ENCODE results near the gene NBAS.
A peak's percentile ranks its signal among the peaks of the same experiment; 100 is the strongest.

The NBAS gene

GRCh38 chr2:15367715-15368114, 193.4 kb downstream of the NBAS start:
- no peak for ATAC-seq (ENCODE audit: low read depth)

GRCh38 chr2:15367205-15367604, 193.9 kb downstream of the NBAS start:
- Histone ChIP-seq H3K36me3 (ENCODE audit: low read depth) (peaks cover 17% of the 10 kb centered on the region), H3K4me3 (ENCODE audit: severe bottlenecking) (no peak overlapping the region), H3K9me3 (ENCODE audit: severe bottlenecking) (no peaks in the 10 kb centered on the region), H3K27ac (ENCODE audit: poor library complexity, severe bottlenecking) (no peak overlapping the region), H3K27me3 (ENCODE audit: insufficient read depth, poor library complexity, severe bottlenecking) (no peaks in the 10 kb centered on the region), H3K4me1 (ENCODE audit: insufficient read depth, poor library complexity, severe bottlenecking) (peaks cover 14% of the 10 kb centered on the region)
- no peak for ATAC-seq (ENCODE audit: low read depth)
- TF ChIP-seq CTCF (IDR thresholded peaks at IDR 0.05; ENCODE audit: poor library complexity, severe bottlenecking), result no peak
- DNase-seq (ENCODE audit: low spot score), result no peak

More at GRCh38 chr2:15367715-15368114, 193.4 kb downstream of the NBAS start:
- Histone ChIP-seq H3K27me3 (ENCODE audit: insufficient read depth, poor library complexity, severe bottlenecking) (no peaks in the 10 kb centered on the region), H3K9me3 (ENCODE audit: severe bottlenecking) (no peaks in the 10 kb centered on the region), H3K4me1 (ENCODE audit: insufficient read depth, poor library complexity, severe bottlenecking) (peaks cover 11% of the 10 kb centered on the region), H3K4me3 (ENCODE audit: severe bottlenecking) (no peak overlapping the region), H3K36me3 (ENCODE audit: low read depth) (peaks cover 13% of the 10 kb centered on the region; the same call in 1 of the 2 replicates), H3K27ac (ENCODE audit: poor library complexity, severe bottlenecking) (no peak overlapping the region)
- no peak for DNase-seq (ENCODE audit: low spot score)
- no peak for TF ChIP-seq CTCF (IDR thresholded peaks at IDR 0.05; ENCODE audit: poor library complexity, severe bottlenecking)

GRCh38 chr2:15365411-15365810, 195.7 kb downstream of the NBAS start:
- H3K4me3 ChIP-seq (ENCODE audit: severe bottlenecking), result no peak overlapping the region
- peaks cover 17% of the 10 kb centered on the region for H3K36me3 ChIP-seq (ENCODE audit: low read depth)
- DNase-seq (ENCODE audit: low spot score), result no peak
- peaks cover 22% of the 10 kb centered on the region for H3K4me1 ChIP-seq (ENCODE audit: insufficient read depth, poor library complexity, severe bottlenecking)
- no peak for ATAC-seq (ENCODE audit: low read depth)
- H3K27ac ChIP-seq (ENCODE audit: poor library complexity, severe bottlenecking), result no peak overlapping the region
- no peak for TF ChIP-seq CTCF (IDR thresholded peaks at IDR 0.05; ENCODE audit: poor library complexity, severe bottlenecking)
- H3K27me3 ChIP-seq (ENCODE audit: insufficient read depth, poor library complexity, severe bottlenecking), result no peaks in the 10 kb centered on the region
- H3K9me3 ChIP-seq (ENCODE audit: severe bottlenecking), result no peaks in the 10 kb centered on the region

- Histone ChIP-seq H3K4me1 (ENCODE audit: insufficient read depth, poor library complexity, severe bottlenecking) (peaks cover 29% of the 10 kb centered on the region), H3K36me3 (ENCODE audit: low read depth) (peaks cover 17% of the 10 kb centered on the region), H3K4me3 (ENCODE audit: severe bottlenecking) (no peak overlapping the region), H3K27me3 (ENCODE audit: insufficient read depth, poor library complexity, severe bottlenecking) (no peaks in the 10 kb centered on the region), H3K27ac (ENCODE audit: poor library complexity, severe bottlenecking) (peak overlapping the region; percentile 98), H3K9me3 (ENCODE audit: severe bottlenecking) (no peaks in the 10 kb centered on the region)
- DNase-seq (ENCODE audit: low spot score), result no peak
- no peak for ATAC-seq (ENCODE audit: low read depth)
- TF ChIP-seq CTCF (IDR thresholded peaks at IDR 0.05; ENCODE audit: poor library complexity, severe bottlenecking), result no peak
Measured at GRCh38 chr2:15364561-15364960, 196.6 kb downstream of the NBAS start.

- H3K27ac ChIP-seq (ENCODE audit: poor library complexity, severe bottlenecking), result peak overlapping the region; percentile 98
- H3K4me1 ChIP-seq (ENCODE audit: insufficient read depth, poor library complexity, severe bottlenecking), result peaks cover 36% of the 10 kb centered on the region
- no peaks in the 10 kb centered on the region for H3K27me3 ChIP-seq (ENCODE audit: insufficient read depth, poor library complexity, severe bottlenecking)
- no peak for TF ChIP-seq CTCF (IDR thresholded peaks at IDR 0.05; ENCODE audit: poor library complexity, severe bottlenecking)
- no peak overlapping the region for H3K4me3 ChIP-seq (ENCODE audit: severe bottlenecking)
- ATAC-seq (ENCODE audit: low read depth) (no peak), DNase-seq (ENCODE audit: low spot score) (no peak)
- no peaks in the 10 kb centered on the region for H3K9me3 ChIP-seq (ENCODE audit: severe bottlenecking)
- H3K36me3 ChIP-seq (ENCODE audit: low read depth), result peaks cover 17% of the 10 kb centered on the region
Measured at GRCh38 chr2:15363734-15364133, 197.4 kb downstream of the NBAS start.
